Brain microvascular endothelial cell (primary cell): ENCODE data around the gene TMEM176A.

Source experiments
- DNase-seq: peaks from one replicate; pipeline ENCODE4 v3.0.0-alpha.2; 2020
- H3K27ac ChIP-seq: fragments of 250-450 bp; sonication (Bioruptor Pico); 2 replicates; pipeline ENCODE4 v1.5.1; 2020; ENCODE audit warnings: mild to moderate bottlenecking, moderate library complexity
- H3K27me3 ChIP-seq: fragments of 250-450 bp; sonication (Bioruptor Pico); replicated peaks from 2 replicates; pipeline ENCODE4 v1.5.1; 2020; ENCODE audit warnings: mild to moderate bottlenecking
- H3K36me3 ChIP-seq: fragments of 250-450 bp; sonication (Bioruptor Pico); replicated peaks from 2 replicates; pipeline ENCODE4 v1.5.1; 2020; ENCODE audit warnings: mild to moderate bottlenecking
- H3K4me3 ChIP-seq: 2 replicates; pipeline ENCODE4 v1.5.1; 2011; ENCODE audit warnings: low read depth, mild to moderate bottlenecking, control low read depth, low read length, moderate library complexity
- CTCF ChIP-seq: IDR thresholded peaks from 2 replicates; pipeline ENCODE4 v1.5.1; 2011; ENCODE audit warnings: low read depth, mild to moderate bottlenecking, moderate library complexity, low read length, control low read depth, inconsistent platforms; ENCODE audit errors: missing control alignments
- in situ Hi-C: cut with HindIII; loops from 2 replicates; pipeline ENCODE4 v1.10.0; 2017; ENCODE audit warnings: low sequenced_read_pairs, low pct_ligation_motif_present

Gene TMEM176A

GRCh38 chr7:150784954-150785353 is 15.6 kb upstream of the TMEM176A start:
- H3K27ac ChIP-seq, result no peak overlapping the region
- no peak overlapping the region for H3K4me3 ChIP-seq
- H3K36me3 ChIP-seq, result no peaks in the 10 kb centered on the region
- in situ Hi-C loops, result no loop called here
- no peak for TF ChIP-seq CTCF
- no peak for DNase-seq
- H3K27me3 ChIP-seq, result no peaks in the 10 kb centered on the region

- no peak for DNase-seq
Measured at GRCh38 chr7:150787321-150788281, 13.0 kb upstream of the TMEM176A start.

GRCh38 chr7:150788474-150789269 is 11.9 kb upstream of the TMEM176A start:
- H3K36me3 ChIP-seq, result no peaks in the 10 kb centered on the region
- TF ChIP-seq CTCF, result no peak
- no peak for DNase-seq
- in situ Hi-C loops, result no loop called here
- no peaks in the 10 kb centered on the region for H3K27me3 ChIP-seq
- H3K27ac ChIP-seq, result no peak overlapping the region
- H3K4me3 ChIP-seq, result no peak overlapping the region

More at GRCh38 chr7:150787321-150788281, 13.0 kb upstream of the TMEM176A start:
- no peaks in the 10 kb centered on the region for H3K36me3 ChIP-seq
- TF ChIP-seq CTCF, result no peak
- H3K27ac ChIP-seq, result no peak overlapping the region
- H3K27me3 ChIP-seq, result no peaks in the 10 kb centered on the region
- in situ Hi-C loops, result no loop called here
- H3K4me3 ChIP-seq, result no peak overlapping the region

- H3K27me3 ChIP-seq, result no peaks in the 10 kb centered on the region
- H3K36me3 ChIP-seq, result no peaks in the 10 kb centered on the region
- no peak for DNase-seq
- no peak overlapping the region for H3K4me3 ChIP-seq
- H3K27ac ChIP-seq, result no peak overlapping the region
- in situ Hi-C loops, result no loop called here
- no peak for TF ChIP-seq CTCF
Measured at GRCh38 chr7:150790416-150791075, 10.0 kb upstream of the TMEM176A start.

- no peak overlapping the region for H3K4me3 ChIP-seq
- no peaks in the 10 kb centered on the region for H3K36me3 ChIP-seq
- no peak overlapping the region for H3K27ac ChIP-seq
- TF ChIP-seq CTCF, result no peak
- no peaks in the 10 kb centered on the region for H3K27me3 ChIP-seq
- DNase-seq, result no peak
- in situ Hi-C loops, result no loop called here
Measured at GRCh38 chr7:150791304-150791703, 9.3 kb upstream of the TMEM176A start.
